ENCODE measurements around the gene DNAH17.

DNA sequence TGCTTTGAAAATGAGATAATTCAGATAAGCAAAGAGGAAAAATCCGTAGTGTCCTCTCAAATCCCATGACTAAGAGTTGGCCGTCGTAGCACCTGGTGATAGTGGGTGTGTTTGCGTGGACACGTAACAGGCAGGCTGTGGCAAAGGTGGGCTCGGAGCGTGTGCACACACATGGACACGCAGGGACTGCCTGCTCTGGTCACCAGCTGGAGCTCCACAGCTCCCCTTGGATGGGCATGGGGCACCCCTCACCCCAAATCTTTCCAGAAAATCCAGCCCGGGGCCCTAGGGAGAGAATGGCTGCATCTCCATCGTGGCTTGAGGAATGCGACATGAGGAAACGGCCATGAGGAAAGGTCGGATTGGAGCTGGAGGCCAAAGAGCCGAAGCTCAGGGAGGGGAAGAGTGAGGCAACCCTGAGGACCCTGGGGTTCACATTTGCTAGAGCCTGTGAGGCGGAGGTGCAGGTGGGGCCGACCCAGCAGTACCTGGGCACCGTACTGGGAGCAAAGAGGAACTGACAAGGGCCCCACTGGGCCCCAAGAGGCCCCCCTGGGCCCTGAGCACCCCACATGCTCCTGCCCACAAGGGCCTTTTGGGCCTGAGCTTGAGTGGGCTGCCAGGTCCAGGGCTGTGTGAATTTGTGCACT is 51.6 kb downstream of the DNAH17 start:
- TF ChIP-seq, protein P1, sequence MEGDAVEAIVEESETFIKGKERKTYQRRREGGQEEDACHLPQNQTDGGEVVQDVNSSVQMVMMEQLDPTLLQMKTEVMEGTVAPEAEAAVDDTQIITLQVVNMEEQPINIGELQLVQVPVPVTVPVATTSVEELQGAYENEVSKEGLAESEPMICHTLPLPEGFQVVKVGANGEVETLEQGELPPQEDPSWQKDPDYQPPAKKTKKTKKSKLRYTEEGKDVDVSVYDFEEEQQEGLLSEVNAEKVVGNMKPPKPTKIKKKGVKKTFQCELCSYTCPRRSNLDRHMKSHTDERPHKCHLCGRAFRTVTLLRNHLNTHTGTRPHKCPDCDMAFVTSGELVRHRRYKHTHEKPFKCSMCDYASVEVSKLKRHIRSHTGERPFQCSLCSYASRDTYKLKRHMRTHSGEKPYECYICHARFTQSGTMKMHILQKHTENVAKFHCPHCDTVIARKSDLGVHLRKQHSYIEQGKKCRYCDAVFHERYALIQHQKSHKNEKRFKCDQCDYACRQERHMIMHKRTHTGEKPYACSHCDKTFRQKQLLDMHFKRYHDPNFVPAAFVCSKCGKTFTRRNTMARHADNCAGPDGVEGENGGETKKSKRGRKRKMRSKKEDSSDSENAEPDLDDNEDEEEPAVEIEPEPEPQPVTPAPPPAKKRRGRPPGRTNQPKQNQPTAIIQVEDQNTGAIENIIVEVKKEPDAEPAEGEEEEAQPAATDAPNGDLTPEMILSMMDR (conservative IDR thresholded peaks at IDR 0.05) = no peak
- no peak for TF ChIP-seq EZH2 (IDR thresholded peaks at IDR 0.05; ENCODE audit: low read depth)
